Activated gamma-delta T cell treated with anti-CD3 and anti-CD28 coated beads, Interleukin-2, amount 50 U/mL, for 16 hours (primary cell): Measurements from ENCODE around the gene GNAQ.
"Not testable (repeated sequence)": the region's sequence is repeated elsewhere in the genome, so short reads cannot be mapped to it uniquely, and the experiment has no call there.

Experiments used
- DNase-seq: peaks from one replicate; pipeline ENCODE4 v3.0.0-alpha.2; 2020; ENCODE audit warnings: low read depth

The GNAQ gene

GRCh38 chr9:77726814-77727213, 304.8 kb downstream of the GNAQ start:
- DNase-seq: no peak

- no peak for DNase-seq
These were observed 305.3 kb downstream of the GNAQ start for GRCh38 chr9:77726289-77726688.

GRCh38 chr9:77725820-77726219, 305.8 kb downstream of the GNAQ start:
- no peak for DNase-seq

DNA sequence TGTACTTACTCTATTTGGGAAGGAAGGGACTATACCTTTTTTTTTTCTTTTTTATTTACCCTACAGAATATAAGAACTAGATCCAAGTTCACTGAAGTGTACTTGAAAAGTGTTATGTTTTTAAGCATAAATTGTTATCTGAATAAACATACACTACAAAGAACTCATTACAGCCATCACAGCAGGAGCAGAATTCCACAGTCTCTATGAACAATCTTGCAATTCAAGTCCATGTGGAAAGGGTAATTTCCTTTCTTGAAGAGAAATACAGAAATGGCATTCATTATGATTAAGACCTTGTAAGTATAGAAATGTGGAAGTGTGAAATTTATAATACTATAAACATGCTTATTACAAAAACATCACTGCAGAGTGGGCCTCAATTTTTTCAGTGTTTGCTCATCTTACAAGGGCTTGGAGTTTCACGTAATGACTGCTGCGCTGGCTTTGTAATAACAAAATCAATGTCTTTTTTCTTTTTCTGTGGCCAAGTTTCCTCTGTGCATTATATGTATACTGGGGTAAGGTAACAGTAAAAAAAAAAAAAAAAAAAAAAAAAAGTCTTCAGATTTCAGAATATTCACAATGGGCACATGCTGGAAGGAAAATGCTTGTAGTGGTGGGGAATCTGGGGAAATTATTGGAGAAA, 306.4 kb downstream of the GNAQ start:
- DNase-seq: no peak

DNA sequence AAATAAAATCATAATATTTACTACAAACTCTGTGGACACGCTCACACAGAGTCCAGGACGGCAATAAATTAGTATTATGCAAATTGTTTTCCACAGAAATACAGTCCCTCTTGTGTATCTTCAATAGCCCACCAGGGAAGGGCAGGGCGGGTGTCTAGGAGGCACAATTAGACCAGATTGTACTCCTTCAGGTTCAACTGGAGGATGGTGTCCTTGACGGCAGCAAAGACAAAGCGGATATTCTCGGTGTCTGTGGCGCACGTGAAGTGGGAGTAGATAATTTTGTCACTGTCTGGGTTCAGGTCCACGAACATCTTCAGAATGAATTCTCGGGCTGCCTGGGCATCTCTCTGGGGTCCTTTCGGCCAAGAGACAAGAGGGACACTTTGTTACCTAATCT, 310.5 kb downstream of the GNAQ start:
- DNase-seq: not testable (repeated sequence)

GRCh38 chr9:77719321-77719720, 312.3 kb downstream of the GNAQ start:
- no peak for DNase-seq

DNA sequence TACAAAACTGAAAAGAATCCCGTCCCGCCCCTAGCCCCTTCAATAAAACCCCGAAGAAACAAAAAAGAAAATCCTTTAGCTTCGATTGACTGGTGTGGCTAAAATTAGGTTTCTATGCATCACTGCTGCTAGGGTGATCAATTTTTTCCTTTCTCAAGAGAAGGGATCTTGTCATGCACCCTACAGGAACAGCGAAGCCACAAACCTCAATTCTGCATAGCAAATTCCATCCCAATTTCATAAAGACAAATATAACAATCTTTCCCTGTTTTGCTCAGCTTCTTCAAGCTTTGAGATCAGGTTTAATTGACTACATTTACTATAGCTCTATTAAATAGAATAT, 313.3 kb downstream of the GNAQ start:
- DNase-seq: not testable (repeated sequence)

DNA sequence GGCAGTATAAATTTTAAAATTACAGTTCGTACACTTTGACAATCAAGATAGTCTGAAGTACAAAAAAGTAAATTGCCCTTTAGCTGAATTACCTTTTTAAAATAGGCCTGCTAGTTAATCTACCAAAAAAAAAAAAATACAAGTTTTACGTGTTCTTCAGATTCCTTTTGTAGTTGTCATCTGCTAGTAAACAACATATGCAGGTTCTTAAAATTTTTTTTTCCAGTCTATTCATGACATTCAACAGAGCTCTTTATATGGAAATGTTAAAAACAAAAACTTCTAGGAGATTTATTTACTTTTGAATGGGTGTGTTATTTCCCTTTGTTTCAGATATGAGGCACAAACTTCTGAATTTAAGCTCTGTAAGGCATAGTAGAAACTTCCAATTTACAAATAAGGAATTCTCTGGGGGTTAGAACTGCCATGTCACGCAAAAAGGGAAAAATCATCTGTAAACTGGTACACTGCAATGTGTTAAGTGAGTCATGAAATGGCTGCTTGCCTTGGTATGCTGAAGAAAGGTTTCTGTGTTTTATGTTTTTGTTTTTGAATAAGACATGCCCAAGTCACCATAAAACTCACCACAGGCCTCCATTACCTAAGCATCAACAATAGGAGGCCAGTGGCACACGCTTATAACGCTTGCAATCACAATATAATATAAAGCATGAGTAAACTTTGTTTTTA, 313.9 kb downstream of the GNAQ start:
- not testable (repeated sequence) for DNase-seq

- DNase-seq: no peak
These were observed 317.5 kb downstream of the GNAQ start for GRCh38 chr9:77714077-77714549.

DNA sequence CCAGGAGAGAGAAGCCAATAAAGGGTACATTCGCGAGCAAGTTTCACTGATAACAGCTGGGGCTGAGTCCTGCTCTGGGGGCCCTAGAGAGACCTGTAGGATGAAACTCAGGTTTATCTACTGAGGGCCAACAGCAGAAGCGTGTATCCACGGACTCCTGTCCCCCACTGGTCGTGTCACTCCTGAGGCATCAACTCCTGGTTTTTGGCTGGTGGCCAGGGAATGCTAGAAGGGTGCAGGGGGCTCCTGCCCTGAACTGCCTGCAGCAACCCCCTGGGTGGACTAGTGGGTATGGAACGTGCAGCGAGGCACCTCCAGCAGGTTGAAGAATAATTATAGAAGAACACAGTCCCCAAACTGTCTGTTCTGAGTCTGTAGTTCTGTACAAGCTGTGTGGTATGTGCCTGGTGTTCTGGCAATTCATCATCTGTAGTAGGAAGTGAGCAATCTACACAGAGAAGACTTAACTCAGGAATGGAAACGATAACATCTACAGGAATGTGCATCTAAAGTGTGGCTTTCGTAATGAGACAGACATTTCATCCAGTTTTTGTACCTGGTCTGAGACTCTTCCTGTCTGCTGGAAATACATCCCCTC, 319.0 kb downstream of the GNAQ start:
- DNase-seq: no peak

DNA sequence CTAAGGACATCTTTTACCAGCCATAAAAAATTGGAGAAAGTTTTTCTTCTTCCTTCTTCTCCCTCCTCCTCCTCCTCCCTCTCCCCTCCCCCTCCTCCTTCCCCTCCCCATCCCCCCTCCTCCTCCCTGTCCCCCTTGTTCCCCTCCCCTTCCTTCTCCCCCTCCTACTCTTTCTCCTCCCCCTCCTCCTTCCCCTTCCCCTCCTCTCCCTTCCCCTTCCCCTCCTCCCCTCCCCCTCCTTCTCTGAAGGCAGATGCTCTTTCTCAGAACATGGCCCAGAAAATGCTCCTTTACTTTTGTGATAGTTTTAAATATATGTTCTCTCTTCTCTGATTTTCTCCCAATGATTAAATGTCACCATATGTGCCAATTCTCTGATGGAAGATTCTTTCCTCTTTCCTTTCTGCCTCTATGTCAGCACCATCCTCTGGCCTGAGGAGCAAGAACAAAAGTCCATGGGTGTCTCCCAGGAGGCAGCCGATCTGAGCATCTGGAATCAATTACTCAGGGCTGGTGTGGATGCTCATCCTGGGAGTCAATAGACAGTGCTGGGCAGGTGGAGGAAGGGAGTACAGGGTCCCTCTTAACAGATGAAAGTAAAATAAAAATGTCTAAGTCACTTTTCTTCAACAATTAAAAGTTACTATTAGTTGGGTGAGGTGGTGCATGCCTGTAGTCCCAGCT, 320.5 kb downstream of the GNAQ start:
- DNase-seq: no peak

GRCh38 chr9:77710316-77710715, 321.3 kb downstream of the GNAQ start:
- no peak for DNase-seq

- DNase-seq: no peak
These were observed 323.4 kb downstream of the GNAQ start for GRCh38 chr9:77708064-77708815.

- no peak for DNase-seq
These were observed 324.1 kb downstream of the GNAQ start for GRCh38 chr9:77707383-77708063.

DNA sequence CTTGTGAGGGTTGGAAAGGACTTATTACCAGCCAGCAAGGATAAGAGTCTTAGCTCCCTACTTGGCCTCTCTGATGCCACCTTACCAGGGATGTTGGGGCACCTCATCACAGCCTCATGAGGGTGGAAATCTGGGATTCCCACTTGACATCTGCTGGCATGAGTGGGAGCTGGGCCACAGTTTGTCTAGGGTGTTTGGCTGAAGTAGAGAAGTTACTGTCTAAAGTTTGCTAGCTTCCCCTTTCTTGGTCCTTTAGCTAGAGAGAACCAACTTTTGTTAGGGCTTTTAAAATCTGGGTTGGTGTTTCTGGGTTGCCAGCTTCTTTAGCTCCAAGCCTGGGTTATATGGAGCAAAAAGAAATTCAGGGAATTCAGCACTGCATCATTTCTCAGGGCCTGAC, 326.0 kb downstream of the GNAQ start:
- DNase-seq: no peak

DNA sequence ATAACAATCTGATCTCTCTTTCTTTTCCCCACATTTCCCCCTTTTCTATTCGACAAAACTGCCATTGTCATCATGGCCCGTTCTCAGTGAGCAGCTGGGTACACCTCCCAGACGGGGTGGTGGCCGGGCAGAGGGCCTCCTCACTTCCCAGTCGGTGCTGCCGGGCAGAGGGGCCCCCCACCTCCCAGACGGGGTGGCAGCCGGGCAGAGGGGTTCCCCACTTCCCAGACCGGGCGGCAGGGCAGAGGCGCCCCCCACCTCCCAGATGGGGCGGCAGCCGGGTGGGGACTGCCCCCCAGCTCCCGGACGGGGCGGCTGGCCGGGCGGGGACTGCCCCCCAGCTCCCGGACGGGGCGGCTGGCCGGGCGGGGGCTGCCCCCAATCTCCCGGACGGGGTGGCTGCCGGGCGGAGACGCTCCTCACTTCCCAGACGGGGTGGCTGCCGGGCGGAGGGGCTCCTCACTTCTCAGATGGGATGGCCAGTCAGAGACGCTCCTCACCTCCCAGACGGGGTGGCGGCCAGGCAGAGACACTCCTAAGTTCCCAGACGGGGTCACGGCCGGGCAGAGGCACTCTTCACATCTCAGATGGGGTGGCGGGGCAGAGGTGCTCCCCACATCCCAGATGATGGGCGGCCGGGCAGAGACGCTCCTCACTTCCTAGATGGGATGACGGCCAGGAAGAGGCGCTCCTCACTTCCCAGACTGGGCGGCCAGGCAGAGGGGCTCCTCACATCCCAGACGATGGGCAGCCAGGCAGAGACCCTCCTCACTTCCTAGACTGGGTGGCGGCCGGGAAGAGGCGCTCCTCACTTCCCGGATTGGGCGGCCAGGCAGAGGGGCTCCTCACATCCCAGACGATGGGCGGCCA, 328.9 kb downstream of the GNAQ start:
- not testable (repeated sequence) for DNase-seq

DNA sequence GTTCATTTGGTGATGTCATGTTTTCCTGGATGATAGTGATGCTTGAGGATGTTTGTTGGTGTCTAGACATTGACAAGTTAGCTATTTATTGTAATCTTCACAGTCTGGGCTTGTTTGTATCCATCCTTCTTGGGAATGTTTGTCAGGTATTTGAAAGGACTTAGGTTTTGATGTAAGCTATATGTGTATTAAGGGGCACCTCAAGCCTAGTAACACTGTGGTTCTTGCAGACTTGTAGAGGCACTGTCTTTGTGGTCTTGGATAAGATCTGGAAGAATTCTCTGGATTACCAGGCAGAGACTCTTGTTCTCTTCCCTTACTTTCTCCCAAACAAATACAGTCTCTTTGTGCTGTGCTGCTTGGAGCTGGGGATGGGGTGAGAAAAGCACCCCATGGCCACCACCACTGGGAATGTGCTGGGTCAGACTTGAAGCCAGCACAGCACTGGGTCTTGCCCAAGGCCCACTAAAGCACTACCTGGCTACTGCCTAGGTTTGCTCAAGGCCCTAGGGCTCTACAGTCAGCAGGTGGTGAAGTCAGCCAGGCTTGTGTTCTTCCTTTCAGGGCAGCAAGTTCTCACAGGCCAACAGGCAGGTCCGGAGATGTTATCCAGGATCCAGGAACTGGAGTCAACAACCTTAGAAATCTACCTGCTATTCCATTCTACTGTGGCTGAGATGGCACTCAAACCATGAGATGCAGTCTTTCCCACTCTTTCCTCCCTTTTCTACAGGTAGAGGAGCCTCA, 334.2 kb downstream of the GNAQ start:
- DNase-seq: no peak

- DNase-seq: not testable (repeated sequence)
These were observed 340.9 kb downstream of the GNAQ start for GRCh38 chr9:77690723-77691122.

DNA sequence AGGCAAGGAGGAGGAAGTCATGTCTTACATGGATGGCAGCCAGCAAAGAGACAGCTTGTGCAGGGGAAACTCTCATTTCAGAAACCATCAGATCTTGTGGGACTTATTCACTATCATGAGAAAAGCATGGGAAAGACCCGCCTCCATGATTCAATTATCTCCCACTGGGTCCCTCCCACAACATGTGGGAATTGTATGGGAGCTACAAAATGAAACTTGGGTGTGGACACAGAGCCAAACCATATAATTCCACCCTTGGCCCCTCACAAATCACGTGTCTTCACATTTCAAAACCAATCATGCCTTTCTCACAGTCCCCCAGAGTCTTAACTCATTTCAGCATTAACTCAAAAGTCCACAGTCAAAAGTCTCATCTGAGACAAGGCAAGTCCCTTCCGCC, 341.5 kb downstream of the GNAQ start:
- DNase-seq: not testable (repeated sequence)

DNA sequence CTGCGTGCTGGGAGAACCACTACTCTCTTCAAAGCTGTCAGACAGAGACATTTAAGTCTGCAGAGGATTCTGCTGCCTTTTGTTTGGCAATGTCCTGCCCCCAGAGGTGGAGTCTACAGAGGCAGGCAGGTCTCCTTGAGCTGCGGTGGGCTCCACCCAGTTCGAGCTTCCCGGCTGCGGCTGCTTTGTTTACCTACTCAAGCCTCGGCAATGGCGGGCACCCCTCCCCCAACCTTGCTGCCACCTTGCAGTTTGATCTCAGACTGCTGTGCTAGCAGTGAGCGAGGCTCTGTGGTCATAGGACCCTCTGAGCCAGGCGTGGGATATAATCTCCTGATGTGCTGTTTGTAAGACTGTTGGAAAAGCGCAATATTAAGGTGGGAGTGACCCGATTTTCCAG, 343.9 kb downstream of the GNAQ start:
- DNase-seq: not testable (repeated sequence)
